ENCODE measurements around the gene SFI1.

DNA sequence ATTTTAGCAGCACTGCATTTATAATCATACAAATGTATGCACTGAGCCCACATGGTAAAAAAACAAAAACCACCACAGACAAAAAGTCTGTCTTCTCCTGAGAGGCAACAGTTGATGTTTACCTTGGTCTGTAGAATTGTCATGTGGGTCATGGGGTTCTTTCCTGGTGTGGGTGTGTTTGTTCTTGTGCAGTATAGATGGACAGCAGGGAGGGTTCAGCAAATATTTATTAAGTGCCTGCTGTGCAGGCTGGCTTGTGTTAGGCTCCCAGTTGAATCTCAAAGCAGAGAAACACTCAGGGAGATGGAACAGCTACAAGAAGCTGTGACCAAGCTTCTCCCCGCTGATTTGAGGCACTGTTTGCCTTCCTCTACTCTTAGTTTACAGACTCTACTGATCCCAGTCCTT, 83.5 kb downstream of the SFI1 start:
- TF ChIP-seq, protein P1, sequence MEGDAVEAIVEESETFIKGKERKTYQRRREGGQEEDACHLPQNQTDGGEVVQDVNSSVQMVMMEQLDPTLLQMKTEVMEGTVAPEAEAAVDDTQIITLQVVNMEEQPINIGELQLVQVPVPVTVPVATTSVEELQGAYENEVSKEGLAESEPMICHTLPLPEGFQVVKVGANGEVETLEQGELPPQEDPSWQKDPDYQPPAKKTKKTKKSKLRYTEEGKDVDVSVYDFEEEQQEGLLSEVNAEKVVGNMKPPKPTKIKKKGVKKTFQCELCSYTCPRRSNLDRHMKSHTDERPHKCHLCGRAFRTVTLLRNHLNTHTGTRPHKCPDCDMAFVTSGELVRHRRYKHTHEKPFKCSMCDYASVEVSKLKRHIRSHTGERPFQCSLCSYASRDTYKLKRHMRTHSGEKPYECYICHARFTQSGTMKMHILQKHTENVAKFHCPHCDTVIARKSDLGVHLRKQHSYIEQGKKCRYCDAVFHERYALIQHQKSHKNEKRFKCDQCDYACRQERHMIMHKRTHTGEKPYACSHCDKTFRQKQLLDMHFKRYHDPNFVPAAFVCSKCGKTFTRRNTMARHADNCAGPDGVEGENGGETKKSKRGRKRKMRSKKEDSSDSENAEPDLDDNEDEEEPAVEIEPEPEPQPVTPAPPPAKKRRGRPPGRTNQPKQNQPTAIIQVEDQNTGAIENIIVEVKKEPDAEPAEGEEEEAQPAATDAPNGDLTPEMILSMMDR (IDR thresholded peaks at IDR 0.05), result no peak
- no peak for TF ChIP-seq EZH2 (IDR thresholded peaks at IDR 0.05; ENCODE audit: borderline replicate concordance, insufficient read depth, low read depth, low read length, poor library complexity, severe bottlenecking)

Measured in B cell (primary cell).